Posterior cingulate gyrus (tissue), 11 donors: Measurements from ENCODE around the gene MC1R.

ENCODE experiments used
- DNase-seq, 10 donors: peaks; one replicate each; pipeline versions ENCODE4 v3.0.0 to v3.0.0-alpha.2; 2020 to 2021; ENCODE audit warnings: mixed read lengths in 3 of 10
- intact Hi-C: fragments of 100-400 bp; cut with DNase I; formaldehyde crosslinking; loops from one replicate; pipeline ENCODE4 v1.15.1; 2023

Gene MC1R

GRCh38 chr16:89893642-89894548, 24.8 kb upstream of the MC1R start:
- intact Hi-C loops = no loop called here
- DNase-seq = no peak

GRCh38 chr16:89895482-89896250, 23.0 kb upstream of the MC1R start:
- DNase-seq = no peak
- intact Hi-C loops = no loop called here

GRCh38 chr16:89897204-89897603, 21.5 kb upstream of the MC1R start:
- intact Hi-C loops = no loop called here
- no peak for DNase-seq

GRCh38 chr16:89898201-89898967, 20.3 kb upstream of the MC1R start:
- intact Hi-C loops = no loop called here
- no peak for DNase-seq

- intact Hi-C loops = no loop called here
- no peak for DNase-seq
Observed at GRCh38 chr16:89899879-89900481, 18.7 kb upstream of the MC1R start.

GRCh38 chr16:89900885-89901284, 17.8 kb upstream of the MC1R start:
- intact Hi-C loops = no loop called here
- DNase-seq = no peak

- DNase-seq = no peak
- intact Hi-C loops = no loop called here
Observed at GRCh38 chr16:89902980-89903379, 15.7 kb upstream of the MC1R start.

GRCh38 chr16:89903908-89904515, 14.7 kb upstream of the MC1R start:
- intact Hi-C loops = no loop called here
- no peak for DNase-seq

GRCh38 chr16:89904606-89905510, 13.8 kb upstream of the MC1R start:
- no peak for DNase-seq

GRCh38 chr16:89905511-89906139, 13.0 kb upstream of the MC1R start:
- DNase-seq = no peak

More at GRCh38 chr16:89904606-89905510, 13.8 kb upstream of the MC1R start:
- intact Hi-C loops = no loop called here

GRCh38 chr16:89906140-89907025, 12.3 kb upstream of the MC1R start:
- intact Hi-C loops = no loop called here
- no peak for DNase-seq

More at GRCh38 chr16:89905511-89906139, 13.0 kb upstream of the MC1R start:
- intact Hi-C loops = no loop called here

GRCh38 chr16:89907055-89907814, 11.4 kb upstream of the MC1R start:
- intact Hi-C loops = no loop called here
- no peak for DNase-seq

- no peak for DNase-seq
- intact Hi-C loops = no loop called here
Observed at GRCh38 chr16:89908236-89908635, 10.4 kb upstream of the MC1R start.

GRCh38 chr16:89909777-89910716, 8.6 kb upstream of the MC1R start:
- intact Hi-C loops = no loop called here
- peak; percentile 63 to 98 (median 86) for DNase-seq

- DNase-seq = peak in 3 of 10 donors; percentile 85 to 92 (median 86)
- intact Hi-C loops = no loop called here
Observed at GRCh38 chr16:89910717-89911354, 7.8 kb upstream of the MC1R start.
